GM12878 (cell line): ENCODE measurements around the gene CNN1.

Experiments
- CEBPB ChIP-seq, 2 experiments: fragments of 150-350 bp in 1 of 2; IDR thresholded peaks; 2 replicates each; pipeline ENCODE4 v1.6.1; 2012 to 2014; ENCODE audit warnings: low read depth in 2 of 2, low read length in 2 of 2, borderline replicate concordance in 1 of 2, inconsistent platforms in 1 of 2
- POLR2AphosphoS5 ChIP-seq: IDR thresholded peaks from 2 replicates; pipeline ENCODE4 v1.6.1; 2011; ENCODE audit warnings: mild to moderate bottlenecking, low read length, inconsistent platforms
- SMAD5 ChIP-seq: IDR thresholded peaks from 2 replicates; pipeline ENCODE4 v1.6.1; 2016; ENCODE audit warnings: antibody characterized with exemption, low read depth
- SMC3 ChIP-seq: IDR thresholded peaks from 2 replicates; pipeline ENCODE4 v1.6.1; 2011; ENCODE audit warnings: low read length, improper control_type of control experiment, borderline replicate concordance
- TF ChIP-seq, protein P1 (sequence below), 3 experiments: IDR thresholded peaks in 2 of 3; conservative IDR thresholded peaks in 1 of 3; 2 replicates each; pipeline ENCODE4 v1.5.1; 2011; ENCODE audit warnings: low read depth in 3 of 3, low read length in 3 of 3, mild to moderate bottlenecking in 3 of 3, control low read depth in 2 of 3, moderate library complexity in 2 of 3, inconsistent platforms in 1 of 3, mixed read lengths in 1 of 3; ENCODE audit not compliant: control insufficient read depth in 2 of 3, insufficient read depth in 1 of 3; ENCODE audit errors: extremely low read depth in 1 of 3

DNA sequence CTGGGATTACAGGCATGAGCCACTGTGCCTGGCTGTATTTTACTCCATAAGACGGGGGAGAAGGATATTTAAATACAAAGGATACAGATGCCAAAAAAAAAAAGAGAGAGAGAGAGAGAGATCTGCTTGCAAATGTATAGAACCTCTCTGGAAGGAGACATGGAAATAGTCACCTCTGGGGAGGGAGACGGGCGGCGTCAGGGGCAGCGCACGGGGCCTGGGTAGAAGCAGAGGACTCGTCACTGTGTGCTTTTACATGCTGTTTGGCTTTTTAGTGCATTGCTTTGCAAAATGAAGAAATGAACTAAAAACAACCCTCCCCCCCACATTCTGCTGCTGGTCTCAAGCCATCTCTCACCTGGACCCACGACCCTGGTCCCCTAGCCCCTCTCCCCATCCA is 28.2 kb upstream of the CNN1 start:
- TF ChIP-seq POLR2AphosphoS5 (no peak), SMC3 (no peak), SMAD5 (no peak), CEBPB (IDR thresholded peaks at IDR 0.05; ENCODE audit: borderline replicate concordance in 1 of 2, low read depth in 2 of 2, low read length in 2 of 2) (no peak)
- TF ChIP-seq, protein P1, sequence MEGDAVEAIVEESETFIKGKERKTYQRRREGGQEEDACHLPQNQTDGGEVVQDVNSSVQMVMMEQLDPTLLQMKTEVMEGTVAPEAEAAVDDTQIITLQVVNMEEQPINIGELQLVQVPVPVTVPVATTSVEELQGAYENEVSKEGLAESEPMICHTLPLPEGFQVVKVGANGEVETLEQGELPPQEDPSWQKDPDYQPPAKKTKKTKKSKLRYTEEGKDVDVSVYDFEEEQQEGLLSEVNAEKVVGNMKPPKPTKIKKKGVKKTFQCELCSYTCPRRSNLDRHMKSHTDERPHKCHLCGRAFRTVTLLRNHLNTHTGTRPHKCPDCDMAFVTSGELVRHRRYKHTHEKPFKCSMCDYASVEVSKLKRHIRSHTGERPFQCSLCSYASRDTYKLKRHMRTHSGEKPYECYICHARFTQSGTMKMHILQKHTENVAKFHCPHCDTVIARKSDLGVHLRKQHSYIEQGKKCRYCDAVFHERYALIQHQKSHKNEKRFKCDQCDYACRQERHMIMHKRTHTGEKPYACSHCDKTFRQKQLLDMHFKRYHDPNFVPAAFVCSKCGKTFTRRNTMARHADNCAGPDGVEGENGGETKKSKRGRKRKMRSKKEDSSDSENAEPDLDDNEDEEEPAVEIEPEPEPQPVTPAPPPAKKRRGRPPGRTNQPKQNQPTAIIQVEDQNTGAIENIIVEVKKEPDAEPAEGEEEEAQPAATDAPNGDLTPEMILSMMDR (IDR thresholded peaks at IDR 0.05 in 2 of 3, conservative IDR thresholded peaks at IDR 0.05 in 1 of 3; ENCODE audit: control insufficient read depth in 2 of 3, extremely low read depth in 1 of 3, insufficient read depth in 1 of 3, low read depth in 3 of 3, low read length in 3 of 3) = no peak
